Iris pigment epithelial cell (primary cell): ENCODE data around the gene ATXN7.

ENCODE experiments used
- DNase-seq: peaks from one replicate; pipeline ENCODE4 v3.0.0-alpha.2; 2011; ENCODE audit warnings: low read depth

Gene ATXN7

DNA sequence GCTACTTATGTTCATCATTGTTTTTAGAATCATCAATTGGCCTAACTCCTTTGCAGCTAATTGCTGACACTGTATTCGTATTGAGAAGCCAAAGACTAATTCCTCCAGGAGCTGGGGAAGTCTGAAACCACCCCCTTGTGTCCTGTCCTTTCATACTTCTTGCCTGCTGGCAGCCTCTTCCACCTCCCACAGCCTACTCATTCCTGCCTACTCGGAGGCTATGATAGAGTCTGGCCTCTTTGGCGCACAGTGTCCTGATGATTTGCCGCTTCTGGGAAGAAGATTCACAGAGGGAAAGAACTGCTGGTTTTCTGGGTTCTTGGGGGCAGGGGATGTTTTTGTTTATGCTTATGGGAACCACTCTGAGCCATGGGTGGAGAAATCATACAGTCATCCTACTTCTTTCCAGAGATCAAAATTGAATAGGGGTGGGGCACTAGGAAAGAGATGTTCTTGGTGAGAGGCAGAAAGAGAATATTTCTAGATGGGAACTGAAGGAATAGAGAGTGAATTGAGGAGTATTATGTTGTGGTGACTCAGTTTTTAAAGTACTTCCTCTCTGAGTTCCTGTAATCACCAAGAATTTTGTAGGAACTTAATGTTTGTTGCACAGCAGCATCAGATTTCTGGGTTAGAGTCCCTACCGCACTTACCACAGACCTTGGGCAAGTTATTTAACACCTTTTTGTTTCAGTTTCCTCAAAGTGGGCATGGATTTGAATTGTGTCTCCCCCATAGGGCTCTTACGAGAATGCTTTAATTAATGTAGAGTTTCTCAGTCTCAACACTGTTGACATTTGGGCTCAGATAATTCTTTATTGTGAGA, 70.6 kb downstream of the ATXN7 start:
- DNase-seq, result peak; percentile 74

DNA sequence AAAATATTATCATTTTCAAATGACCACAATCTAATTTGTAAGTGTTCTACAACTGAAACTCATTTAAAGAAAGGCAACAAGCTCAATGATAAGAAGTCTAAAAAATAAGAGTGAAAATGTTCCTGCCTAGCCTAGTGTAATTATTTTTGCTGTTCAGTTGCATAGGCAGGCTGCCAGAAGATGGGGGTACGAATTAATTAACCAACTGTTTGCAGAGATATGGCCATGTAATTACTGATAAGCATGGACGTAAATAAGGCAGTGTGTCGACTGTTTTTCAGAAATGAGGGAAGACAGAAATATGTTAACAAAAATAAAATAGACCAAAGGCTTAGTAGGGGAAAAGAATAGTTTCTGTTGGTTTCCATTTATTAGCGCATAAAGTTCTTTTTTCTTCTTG, 73.3 kb downstream of the ATXN7 start:
- DNase-seq, result no peak

DNA sequence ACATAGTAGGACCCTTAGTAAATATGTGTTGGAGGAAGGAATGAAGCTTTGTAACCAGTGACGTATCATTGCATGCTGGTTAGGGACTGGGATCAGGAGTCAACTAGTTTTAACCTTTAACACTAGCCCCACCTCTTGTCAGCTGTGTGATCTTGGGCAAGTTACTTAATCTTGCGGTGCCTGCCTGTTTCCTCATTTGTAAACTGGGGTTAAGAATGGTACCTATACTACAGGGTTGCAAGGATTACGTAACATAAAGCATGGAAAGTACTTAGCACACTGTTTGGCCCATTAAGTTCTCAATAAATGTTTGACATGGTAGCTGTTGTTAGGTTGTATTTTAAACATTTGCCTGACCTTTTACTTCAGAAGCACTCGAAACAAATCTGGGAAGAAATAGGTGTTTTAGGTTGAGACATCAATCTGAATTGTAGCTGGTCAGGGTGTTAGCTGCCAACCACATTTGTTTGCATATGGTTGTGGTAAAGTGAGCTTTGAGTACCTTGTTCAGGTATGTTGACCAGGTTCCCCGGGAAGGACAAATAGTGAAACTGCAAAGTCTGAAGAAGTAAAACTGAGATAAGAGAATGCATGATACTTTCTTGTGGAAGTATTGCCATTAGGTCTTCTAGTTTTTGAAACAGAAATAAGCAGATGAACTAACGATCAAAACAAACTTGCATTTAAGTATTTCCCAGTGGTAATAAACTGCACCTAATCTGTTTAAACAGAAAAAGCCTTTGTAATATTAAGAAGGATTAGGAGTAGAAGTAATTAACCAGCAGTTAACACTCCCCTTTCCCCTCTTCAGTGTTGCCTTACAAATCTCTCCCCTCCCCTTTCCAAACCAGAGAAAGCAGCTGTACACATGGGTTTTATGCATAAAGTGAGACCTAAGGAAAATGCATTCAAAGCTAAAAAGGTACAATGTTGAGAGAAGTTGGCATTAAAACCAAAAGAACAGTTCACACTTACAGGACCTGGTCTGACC, 74.3 kb downstream of the ATXN7 start:
- no peak for DNase-seq

DNA sequence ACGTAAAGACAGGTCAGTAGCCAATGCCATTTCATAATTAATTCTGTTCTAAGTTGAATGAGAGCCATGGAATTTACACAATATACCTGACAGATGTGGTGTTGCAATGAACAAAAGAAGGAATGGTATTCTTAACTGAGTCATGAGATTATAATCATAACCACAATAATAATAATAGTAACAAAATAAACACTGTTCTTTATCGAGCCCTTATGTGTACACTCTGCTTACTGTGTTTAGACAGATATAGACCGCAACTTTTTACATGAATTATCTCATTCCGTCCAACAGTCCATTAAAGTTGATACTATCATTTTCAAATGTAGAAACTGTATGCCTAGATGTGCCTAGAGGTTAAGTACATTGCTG, 76.7 kb downstream of the ATXN7 start:
- peak; percentile 83 for DNase-seq

DNA sequence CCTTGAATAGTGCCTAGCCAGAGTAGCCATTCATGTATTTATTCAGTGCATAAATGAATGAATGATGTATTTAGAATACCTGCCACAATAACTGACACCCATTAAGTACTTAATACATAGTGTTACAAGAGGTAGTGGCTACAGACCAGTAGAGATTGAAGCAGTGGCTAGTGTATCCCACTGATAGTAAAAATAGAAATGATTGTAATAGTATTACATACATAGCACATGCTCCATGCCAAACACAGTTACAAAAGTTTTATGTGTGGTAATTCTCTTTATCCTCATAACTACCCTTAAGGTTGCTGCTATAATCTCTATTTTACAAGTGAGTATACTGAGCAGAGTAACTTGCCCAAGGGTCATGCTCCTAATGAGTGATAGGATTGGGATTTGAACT, 78.9 kb downstream of the ATXN7 start:
- DNase-seq, result no peak

DNA sequence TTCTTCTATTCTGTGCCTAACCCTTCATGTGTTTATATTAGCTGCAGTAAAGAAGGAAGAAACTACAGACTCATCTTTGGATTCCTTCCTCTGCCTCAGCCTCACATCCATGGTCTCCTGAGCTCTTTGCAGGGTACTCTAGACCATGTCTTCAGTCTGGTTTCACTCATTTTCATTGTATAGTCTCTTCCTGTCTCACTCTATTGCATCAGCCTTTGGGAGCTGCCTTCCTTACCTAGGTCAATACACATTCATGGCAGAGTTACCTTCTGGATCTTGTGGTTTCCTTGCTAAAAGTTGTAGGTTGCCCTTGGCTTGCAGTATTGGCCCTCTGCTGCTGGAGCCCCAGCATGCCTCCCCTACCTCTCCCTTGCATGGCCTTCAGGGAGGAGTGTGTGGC, 80.0 kb downstream of the ATXN7 start:
- no peak for DNase-seq

DNA sequence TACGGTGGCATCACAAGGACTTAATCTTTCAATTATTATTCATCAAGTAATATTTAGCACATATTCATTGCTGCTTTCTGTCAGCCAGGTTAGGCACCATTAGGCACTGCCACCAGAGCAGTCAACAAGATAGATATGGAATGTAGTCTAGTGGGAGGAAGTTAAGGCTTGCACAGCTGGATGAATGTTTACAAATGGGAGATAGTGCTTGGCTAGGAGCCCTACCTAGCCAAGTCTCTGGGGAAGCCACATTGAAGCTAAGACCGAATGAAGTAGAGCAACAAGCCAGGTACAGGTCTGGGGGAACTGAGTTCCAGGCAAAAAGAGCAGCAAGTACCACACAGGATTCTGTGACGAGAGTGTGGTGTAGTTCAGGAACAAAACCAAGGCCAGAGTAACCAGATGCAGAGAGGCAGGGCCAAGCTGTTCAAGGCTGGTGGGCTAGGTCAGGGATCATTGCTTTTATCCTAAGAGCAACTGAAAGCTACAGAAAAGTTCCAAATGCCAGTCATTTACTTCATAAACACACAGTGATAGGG, 82.0 kb downstream of the ATXN7 start:
- no peak for DNase-seq

DNA sequence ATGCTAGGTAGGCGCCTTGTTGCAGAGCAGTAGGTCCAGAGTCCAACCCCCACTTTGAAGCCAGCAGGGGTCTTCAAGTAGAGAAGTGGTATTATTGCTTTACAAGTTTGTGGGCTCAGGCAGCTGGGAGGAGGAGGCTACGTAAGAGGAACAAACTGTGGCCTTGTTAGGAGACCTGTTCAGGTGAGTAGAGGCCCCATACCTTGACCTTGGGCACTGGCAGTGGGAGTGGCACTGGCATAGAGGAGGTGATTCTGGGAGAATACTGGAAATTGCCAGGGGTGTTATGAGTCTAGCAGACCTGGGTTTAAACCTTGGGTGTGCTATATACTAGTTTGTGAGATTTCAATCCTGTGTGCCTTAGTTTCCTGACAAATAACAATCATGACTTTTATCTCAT, 83.1 kb downstream of the ATXN7 start:
- DNase-seq, result no peak

DNA sequence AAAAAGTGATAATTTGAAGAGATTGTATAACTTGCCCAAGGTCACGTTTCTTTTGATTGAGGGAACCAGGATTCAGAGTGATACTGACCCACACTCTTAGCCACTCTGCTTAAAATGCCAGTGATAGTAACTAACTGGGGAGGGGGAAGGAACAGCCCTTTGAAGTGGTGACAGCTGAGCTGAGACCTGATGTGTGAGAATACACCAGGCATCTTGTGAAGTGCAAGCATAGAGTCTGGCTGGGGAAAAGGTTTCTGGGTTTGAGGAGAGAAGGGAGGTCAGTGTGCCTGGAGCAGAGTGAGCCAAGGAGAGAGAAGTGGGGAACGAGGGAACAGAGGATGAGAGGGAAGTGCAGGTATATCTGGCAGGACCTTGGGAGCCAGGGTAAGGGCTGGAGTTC, 83.9 kb downstream of the ATXN7 start:
- DNase-seq, result no peak

DNA sequence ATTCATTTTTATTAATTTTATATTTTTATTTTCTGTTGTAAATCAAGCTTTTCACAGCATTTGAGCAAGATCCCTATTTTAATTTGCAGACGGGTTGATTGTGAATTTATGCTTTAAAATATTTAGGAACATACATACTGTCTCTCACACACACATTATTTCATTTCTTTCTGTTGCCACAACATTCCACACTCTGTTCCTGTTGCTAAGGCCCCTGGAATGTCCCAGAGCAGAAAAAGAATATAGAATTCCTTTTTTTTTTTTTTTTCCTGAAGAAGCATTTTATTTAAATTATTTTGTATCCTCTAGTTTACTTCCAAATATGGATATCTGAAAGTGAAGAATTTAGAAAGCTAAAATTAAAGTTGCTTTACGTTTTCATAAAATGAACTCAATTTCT, 85.3 kb downstream of the ATXN7 start:
- peak; percentile 61 for DNase-seq

DNA sequence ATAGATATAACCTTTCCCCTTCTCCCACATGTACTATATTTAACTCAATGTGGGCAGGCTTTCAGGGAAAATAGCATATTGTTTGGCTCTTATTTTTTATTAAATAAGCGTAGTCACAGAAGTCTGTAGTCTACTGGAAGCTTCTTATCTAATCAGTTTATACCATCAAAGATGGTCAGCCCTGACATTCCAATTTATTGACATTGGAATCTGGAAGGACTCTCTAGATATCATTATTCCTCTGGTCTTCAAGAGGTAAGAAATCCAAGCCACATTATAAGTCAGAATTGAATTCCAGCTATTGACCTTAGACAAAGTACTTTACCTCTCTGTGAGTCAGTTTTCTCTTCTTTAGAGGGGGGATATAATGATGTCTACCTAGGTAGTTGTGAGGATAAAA, 87.0 kb downstream of the ATXN7 start:
- DNase-seq, result no peak

DNA sequence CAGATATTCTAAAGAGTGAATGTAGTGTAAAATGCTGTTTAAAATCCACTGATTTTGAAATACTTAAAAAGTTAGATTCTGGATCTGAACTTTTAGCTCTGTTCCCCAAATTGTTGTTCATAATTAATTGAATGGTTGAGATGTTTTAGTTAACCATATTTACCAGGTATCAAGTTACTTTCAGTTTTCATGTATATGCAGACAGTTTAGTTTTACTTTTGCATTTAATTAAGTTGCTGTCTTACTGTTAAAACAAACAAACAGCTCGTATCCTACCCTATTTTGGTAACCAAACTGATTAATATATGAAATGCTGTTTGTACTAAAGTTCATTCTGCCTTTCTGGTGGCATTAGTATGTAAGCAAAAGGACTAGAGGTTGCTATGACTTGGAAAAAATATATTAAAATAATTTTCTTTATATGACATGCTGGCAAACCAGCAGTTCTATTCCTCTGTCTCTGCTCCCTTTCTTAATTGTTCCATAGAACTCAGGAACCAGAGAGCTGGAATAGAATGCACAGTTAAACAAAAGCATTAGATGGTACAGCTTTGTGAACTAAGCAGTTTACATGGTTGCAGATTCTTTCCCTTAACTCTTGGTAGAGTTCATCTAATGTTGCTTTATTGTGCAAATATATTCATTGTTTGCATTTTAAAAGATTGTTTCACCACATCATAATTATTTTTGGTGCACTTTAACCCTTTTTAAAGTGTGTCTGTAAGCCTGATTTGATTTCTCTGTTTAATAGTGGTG, 88.0 kb downstream of the ATXN7 start:
- no peak for DNase-seq

DNA sequence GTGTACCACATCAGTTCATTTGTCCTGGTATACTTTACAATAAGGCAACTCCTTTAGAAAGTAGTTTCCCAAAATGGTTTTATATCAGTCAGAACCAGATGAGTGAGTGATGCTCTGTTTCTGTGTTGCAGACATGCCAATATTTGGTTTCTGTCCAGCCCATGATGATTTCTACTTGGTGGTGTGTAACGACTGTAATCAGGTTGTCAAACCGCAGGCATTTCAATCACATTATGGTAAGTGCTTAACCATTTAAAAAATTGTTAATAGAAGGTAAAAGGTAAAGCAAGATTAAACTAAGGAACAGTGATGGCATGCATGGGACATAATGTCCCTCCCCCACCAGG, 88.6 kb downstream of the ATXN7 start:
- no peak for DNase-seq

DNA sequence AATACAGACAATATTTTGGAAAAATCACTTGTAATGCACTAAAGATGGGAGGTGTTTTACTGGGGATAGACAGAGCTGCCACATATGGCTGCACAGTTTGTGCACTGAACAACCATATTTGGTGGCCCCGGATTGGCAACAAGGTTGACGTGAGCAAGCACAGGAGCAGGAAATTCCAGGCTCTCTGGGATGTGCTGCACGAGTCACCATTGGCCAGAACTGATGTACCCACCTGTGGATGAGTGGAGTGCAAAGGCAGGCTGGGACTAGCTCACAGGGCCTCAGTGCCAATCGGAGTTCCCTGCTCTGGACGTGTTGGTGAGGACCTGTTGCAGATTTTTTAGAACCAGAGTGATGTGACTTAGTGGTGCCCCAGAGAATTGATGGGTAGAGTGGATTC, 90.5 kb downstream of the ATXN7 start:
- no peak for DNase-seq

DNA sequence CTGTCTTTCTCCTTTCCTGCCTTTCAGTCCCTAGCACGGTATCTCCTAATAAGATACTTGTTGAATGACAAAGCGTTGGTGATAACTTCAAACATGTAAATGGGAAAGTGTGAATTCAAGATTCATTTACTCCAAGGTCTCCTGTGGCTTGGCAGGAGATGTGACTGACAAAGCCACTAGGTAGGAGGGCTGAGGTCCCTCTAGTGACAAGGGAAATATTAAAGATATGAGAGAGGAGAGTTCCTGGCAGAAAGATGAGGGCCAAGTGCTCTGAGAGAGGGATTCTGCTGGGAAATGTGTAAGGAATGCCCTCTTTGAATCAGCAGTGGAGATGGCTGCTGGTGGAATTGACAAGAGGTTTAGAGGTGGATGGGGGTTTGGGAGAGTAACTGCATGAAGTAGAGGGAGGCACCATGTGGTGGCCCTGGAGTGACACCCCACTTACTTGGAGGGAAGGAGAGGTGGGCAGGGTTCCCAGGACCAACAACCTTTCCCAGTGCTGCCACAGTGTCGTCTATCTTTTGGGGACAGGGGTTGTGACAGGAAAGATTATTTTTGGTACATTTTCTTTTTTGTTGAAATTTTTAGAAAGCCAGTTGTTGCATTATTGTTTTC, 91.5 kb downstream of the ATXN7 start:
- no peak for DNase-seq

DNA sequence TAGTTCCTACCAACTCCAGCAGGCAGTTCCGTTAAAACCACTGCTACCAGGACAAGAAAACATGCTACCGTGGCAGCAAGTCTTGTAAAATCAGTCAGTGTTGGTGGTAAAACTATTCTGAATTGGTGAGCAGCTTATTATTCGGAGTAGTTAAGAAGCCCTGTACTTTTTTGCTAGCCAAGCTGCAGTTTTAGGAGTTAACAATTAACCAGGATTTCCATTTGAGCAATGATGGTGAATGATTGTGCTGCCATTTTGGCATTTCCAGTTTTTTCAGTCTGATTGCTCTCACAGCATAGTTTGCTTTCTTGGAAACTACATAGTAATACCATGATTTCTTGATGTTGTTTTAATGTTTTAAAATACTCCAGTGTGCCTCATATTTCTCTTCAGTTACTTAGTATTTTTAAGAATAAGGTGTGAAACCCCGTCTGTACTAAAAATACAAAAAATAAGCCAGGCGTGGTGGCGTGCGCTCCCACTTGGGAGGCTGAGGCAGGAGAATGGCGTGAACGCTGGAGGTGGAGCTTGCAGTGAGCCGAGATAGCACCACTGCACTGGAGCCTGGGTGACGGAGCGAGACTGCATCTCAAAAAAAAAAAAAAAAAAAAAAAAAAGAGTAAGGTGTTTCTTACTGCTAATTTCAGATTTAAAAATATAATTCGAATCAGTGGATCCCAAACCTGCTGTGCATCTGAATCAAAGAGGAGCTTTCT, 92.3 kb downstream of the ATXN7 start:
- no peak for DNase-seq

DNA sequence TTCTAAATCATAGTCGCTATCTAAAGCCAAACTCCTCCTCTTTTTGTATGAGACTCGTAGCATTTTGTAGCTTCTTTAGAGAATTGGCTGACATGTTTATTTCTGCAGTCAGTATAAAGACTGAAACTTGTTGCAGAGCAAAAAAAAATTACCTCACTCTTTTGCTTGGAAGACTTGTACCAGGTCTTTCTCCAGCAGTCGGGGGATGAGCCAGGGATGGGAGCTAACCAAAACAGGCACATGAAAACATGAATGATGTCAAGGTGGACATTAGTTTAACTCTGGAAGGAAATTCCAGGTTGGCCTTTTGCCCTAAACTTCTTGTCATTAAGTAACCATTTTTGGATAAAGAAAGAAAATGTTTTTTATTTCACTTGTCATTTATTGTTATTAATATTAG, 95.5 kb downstream of the ATXN7 start:
- no peak for DNase-seq

DNA sequence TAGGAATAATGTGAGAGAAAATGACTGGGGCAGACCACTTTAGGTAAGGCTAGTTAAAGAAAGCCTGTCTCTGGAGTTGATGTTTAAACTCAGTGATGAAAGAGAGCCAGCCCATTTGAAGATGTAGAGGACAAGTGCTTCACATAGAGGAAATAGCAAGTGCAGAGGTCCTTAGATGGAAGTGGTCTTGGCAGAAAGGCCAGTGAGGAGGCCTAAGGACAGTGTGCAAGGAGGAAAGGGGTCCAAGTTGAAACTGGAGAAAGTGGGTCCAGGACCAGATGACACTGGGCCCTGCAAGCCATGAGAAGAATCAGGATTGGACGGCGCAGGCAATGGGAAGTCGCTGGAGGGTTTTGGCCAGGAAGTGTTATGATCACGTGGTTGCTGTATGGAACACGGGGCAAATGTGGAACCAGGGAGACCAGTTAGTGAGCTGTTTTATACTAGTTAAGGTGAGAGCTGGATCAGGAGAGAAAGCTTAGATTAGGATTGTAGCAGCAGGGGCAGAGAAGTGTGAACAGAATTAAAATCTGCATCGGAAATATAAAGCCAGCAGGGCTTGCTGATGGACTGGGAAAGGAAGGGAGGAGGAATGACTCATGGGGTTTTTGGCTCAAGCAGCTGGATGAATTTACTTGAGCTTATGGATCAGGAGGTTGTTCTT, 96.5 kb downstream of the ATXN7 start:
- DNase-seq, result peak; percentile 87

DNA sequence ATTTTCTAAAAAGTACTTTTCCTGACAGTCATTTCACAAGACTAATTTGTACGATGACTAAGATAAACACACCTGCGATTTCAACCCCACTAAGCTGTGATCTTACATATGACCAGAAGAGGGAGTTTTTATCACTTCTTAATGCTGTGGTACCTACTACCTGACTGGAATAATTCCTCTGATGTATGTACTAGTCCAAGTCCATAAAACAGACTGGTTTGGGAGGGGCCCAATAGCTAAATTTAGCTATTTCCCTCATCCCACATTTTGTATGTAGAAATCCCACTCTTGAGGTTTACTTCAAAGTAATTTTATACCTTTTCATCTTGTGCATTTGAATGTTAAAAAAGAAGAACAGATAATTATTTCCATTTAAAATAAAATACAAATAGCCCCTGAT, 98.2 kb downstream of the ATXN7 start:
- DNase-seq, result peak; percentile 68

DNA sequence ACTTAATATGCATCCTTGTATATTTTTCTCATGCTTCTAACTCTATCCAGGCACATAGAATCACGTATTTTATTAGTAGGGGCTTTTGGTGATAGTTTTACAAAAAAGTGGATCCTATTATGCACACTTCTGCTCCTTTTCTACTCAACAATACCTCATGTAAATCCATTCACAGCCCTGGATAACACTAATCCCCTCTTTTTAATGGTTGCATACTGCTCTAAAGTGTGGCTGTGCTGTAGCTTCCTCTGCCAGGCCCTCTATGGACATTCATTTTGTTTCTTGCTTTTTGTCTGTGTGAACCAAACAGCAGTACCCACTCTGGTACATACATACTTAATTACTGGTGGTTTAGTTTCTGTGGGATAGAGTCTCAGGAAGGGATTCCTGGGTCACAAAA, 99.8 kb downstream of the ATXN7 start:
- DNase-seq, result no peak
